ENCODE measurements around the gene ERGIC1.

The ERGIC1 gene

GRCh38 chr5:172926796-172927195 lies 92.7 kb downstream of the ERGIC1 start:
- DNase-seq = no peak

GRCh38 chr5:172929371-172929838 lies 95.4 kb downstream of the ERGIC1 start:
- no peak for DNase-seq

- DNase-seq = no peak
These were observed 97.0 kb downstream of the ERGIC1 start for GRCh38 chr5:172931001-172931536.

GRCh38 chr5:172932313-172933017 lies 98.4 kb downstream of the ERGIC1 start:
- DNase-seq = peak; percentile 15

- DNase-seq = no peak
These were observed 99.2 kb downstream of the ERGIC1 start for GRCh38 chr5:172933238-172933637.

- DNase-seq = no peak
These were observed 101.0 kb downstream of the ERGIC1 start for GRCh38 chr5:172935096-172935495.

GRCh38 chr5:172936401-172936800 lies 102.3 kb downstream of the ERGIC1 start:
- no peak for DNase-seq

- DNase-seq = no peak
These were observed 105.0 kb downstream of the ERGIC1 start for GRCh38 chr5:172939071-172939470.

GRCh38 chr5:172939611-172940267 lies 105.7 kb downstream of the ERGIC1 start:
- DNase-seq = peak; percentile 16

- peak; percentile 49 for DNase-seq
These were observed 106.4 kb downstream of the ERGIC1 start for GRCh38 chr5:172940268-172941066.

GRCh38 chr5:172941067-172941516 lies 107.0 kb downstream of the ERGIC1 start:
- DNase-seq = peak; percentile 4

GRCh38 chr5:172942556-172942955 lies 108.5 kb downstream of the ERGIC1 start:
- no peak for DNase-seq

GRCh38 chr5:172943283-172943841 lies 109.3 kb downstream of the ERGIC1 start:
- DNase-seq = no peak

- no peak for DNase-seq
These were observed 109.9 kb downstream of the ERGIC1 start for GRCh38 chr5:172943906-172944305.

- DNase-seq = no peak
These were observed 110.7 kb downstream of the ERGIC1 start for GRCh38 chr5:172944741-172945140.

- DNase-seq = no peak
These were observed 111.1 kb downstream of the ERGIC1 start for GRCh38 chr5:172945151-172945550.

GRCh38 chr5:172946146-172946545 lies 112.1 kb downstream of the ERGIC1 start:
- no peak for DNase-seq

GRCh38 chr5:172949426-172949825 lies 115.4 kb downstream of the ERGIC1 start:
- DNase-seq = no peak

- no peak for DNase-seq
These were observed 116.3 kb downstream of the ERGIC1 start for GRCh38 chr5:172950176-172950965.

- DNase-seq = no peak
These were observed 117.5 kb downstream of the ERGIC1 start for GRCh38 chr5:172951371-172952033.

- DNase-seq = no peak
These were observed 118.0 kb downstream of the ERGIC1 start for GRCh38 chr5:172952034-172952511.
